H7 (cell line): ENCODE measurements around the gene FBXO31. TPM values are rescaled to one million over a fixed set of nuclear protein-coding genes. Genes with fewer than 3 reads are reported as not detected.

Experiments used
- DNase-seq: peaks from one replicate; pipeline ENCODE4 v3.0.0; 2012
- H3K27me3 ChIP-seq: 2 replicates; pipeline ENCODE4 v1.6.0; 2011; ENCODE audit warnings: mild to moderate bottlenecking, low read length; ENCODE audit not compliant: control insufficient read depth, insufficient read depth
- H3K36me3 ChIP-seq: replicated peaks from 2 replicates; pipeline ENCODE4 v1.5.1; 2011; ENCODE audit warnings: low read length; ENCODE audit not compliant: control insufficient read depth, insufficient read depth
- H3K4me3 ChIP-seq: 2 replicates; pipeline ENCODE4 v1.5.1; 2011; ENCODE audit warnings: low read depth, mild to moderate bottlenecking, control low read depth, low read length, moderate library complexity; ENCODE audit not compliant: insufficient read depth
- total RNA-seq: library from RNA; depleted of rRNA; stranded (reverse); fragments of >200 nt; shearing (Covaris generic); gene quantifications from 2 replicates; pipeline ENCODE4 v1.2.3, GENCODE V29; 2014; rRNA removed

FBXO31 gene
- 24.4 and 27.6 TPM in 2 replicates for total RNA-seq

DNA sequence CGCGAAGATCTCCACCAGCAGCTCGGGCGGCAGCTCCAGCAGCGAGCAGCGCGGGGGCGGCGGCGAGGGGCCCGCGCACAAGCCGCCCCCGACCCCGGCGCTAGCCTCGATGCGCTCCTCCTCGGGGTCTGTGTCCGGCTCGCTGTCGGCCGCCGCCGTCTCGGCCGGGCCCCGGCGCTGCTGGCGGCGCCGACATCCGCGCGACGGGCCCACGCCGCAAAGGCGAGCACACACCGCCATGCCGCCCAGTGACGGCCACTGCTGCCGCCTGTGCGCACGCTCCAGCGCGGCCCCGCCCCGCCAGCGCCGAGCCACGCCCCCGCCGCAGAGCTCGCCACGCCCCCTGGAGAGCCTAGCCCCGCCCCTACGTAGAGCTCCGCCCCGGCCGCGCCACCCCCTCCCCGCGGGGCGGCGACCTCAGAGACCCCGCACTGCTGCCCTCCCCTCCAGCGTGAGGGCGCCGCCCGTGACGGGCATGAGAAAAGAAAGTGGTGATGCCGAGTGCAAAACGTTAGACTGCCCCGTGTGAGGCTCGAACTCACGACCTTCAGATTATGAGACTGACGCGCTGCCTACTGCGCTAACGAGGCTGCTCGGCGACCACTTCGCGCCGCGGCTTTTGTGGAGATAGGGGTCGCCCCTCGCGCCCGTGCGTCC lies at the start of gene FBXO31:
FBXO31 (minus strand) TSS at position 272 of the 657 bp plus-strand sequence; CDS start at position 240, 32 bp downstream.
- DNase-seq = peak; percentile 98
- no peaks in the 10 kb centered on the region for H3K27me3 ChIP-seq

GRCh38 chr16:87432330-87432915 lies 48.8 kb upstream of the FBXO31 start:
- Histone ChIP-seq H3K27me3 (no peaks in the 10 kb centered on the region), H3K36me3 (no peaks in the 10 kb centered on the region; the same call in 1 of the 2 replicates), H3K4me3 (no peak overlapping the region)

More for the DNA sequence above, at the start of gene FBXO31:
- Histone ChIP-seq H3K36me3 (no peaks in the 10 kb centered on the region), H3K4me3 (peak within 1 kb of the TSS; percentile 78)

DNA sequence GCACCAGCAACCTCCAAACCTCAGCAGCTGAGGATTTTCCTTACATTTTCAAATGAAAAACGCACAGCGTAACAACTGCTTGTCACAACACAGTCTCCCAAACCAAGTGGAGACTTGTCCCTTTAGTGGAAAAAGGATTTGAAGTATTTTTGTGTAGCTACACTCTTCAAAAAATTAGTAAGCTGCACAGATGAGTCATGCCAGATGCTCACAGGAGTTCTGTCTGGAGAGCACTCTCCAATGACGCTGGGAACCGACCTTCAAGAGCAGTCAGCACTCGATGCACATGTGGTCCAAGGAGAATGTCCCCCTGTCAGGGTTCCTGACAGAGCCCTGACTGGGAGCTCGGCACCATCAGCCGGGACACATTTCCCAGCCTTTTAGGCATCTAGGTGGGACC lies 48.4 kb upstream of the FBXO31 start:
- Histone ChIP-seq H3K4me3 (no peak overlapping the region), H3K27me3 (no peaks in the 10 kb centered on the region), H3K36me3 (no peaks in the 10 kb centered on the region; the same call in 1 of the 2 replicates)
- no peak for DNase-seq

More at GRCh38 chr16:87432330-87432915, 48.8 kb upstream of the FBXO31 start:
- no peak for DNase-seq

- Histone ChIP-seq H3K36me3 (peaks cover 8% of the 10 kb centered on the region), H3K27me3 (no peaks in the 10 kb centered on the region), H3K4me3 (no peak overlapping the region)
- peak; percentile 75 for DNase-seq
Measured at GRCh38 chr16:87426423-87427215, 43.0 kb upstream of the FBXO31 start.

- Histone ChIP-seq H3K4me3 (no peak overlapping the region), H3K27me3 (no peaks in the 10 kb centered on the region), H3K36me3 (peaks cover 8% of the 10 kb centered on the region)
- no peak for DNase-seq
Measured at GRCh38 chr16:87425941-87426340, 42.4 kb upstream of the FBXO31 start.

DNA sequence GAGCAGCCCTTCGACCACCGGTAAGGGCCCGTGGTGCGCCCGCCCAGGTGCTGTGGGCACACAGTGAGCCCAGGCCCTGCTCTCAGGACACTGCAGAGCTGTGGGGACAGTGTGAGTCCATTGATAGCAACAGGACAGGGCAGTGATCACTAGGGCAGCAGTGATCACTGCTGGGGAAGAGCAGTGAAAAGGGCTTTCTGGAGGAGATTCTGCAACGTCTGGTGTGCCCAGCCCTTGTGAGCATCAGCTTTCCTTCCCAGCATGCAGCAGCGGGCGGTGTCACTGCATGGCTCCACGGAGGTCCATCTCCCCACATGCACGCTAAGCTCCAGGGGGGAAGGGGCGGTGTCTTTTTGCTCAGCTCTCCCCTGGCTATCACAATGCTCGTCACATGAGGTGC lies 40.7 kb upstream of the FBXO31 start:
- H3K36me3 ChIP-seq = peaks cover 12% of the 10 kb centered on the region
- no peak for DNase-seq

GRCh38 chr16:87423429-87423828 lies 39.9 kb upstream of the FBXO31 start:
- Histone ChIP-seq H3K36me3 (peaks cover 12% of the 10 kb centered on the region), H3K4me3 (no peak overlapping the region), H3K27me3 (no peaks in the 10 kb centered on the region)
- DNase-seq = no peak

More for the DNA sequence above, 40.7 kb upstream of the FBXO31 start:
- H3K27me3 ChIP-seq = no peaks in the 10 kb centered on the region
- H3K4me3 ChIP-seq = no peak overlapping the region

GRCh38 chr16:87422106-87422505 lies 38.5 kb upstream of the FBXO31 start:
- DNase-seq = no peak
- no peaks in the 10 kb centered on the region for H3K27me3 ChIP-seq
- no peak overlapping the region for H3K4me3 ChIP-seq
- H3K36me3 ChIP-seq = peaks cover 14% of the 10 kb centered on the region

- Histone ChIP-seq H3K4me3 (no peak overlapping the region), H3K27me3 (no peaks in the 10 kb centered on the region), H3K36me3 (peaks cover 15% of the 10 kb centered on the region)
- DNase-seq = no peak
Measured at GRCh38 chr16:87421003-87421912, 37.7 kb upstream of the FBXO31 start.

DNA sequence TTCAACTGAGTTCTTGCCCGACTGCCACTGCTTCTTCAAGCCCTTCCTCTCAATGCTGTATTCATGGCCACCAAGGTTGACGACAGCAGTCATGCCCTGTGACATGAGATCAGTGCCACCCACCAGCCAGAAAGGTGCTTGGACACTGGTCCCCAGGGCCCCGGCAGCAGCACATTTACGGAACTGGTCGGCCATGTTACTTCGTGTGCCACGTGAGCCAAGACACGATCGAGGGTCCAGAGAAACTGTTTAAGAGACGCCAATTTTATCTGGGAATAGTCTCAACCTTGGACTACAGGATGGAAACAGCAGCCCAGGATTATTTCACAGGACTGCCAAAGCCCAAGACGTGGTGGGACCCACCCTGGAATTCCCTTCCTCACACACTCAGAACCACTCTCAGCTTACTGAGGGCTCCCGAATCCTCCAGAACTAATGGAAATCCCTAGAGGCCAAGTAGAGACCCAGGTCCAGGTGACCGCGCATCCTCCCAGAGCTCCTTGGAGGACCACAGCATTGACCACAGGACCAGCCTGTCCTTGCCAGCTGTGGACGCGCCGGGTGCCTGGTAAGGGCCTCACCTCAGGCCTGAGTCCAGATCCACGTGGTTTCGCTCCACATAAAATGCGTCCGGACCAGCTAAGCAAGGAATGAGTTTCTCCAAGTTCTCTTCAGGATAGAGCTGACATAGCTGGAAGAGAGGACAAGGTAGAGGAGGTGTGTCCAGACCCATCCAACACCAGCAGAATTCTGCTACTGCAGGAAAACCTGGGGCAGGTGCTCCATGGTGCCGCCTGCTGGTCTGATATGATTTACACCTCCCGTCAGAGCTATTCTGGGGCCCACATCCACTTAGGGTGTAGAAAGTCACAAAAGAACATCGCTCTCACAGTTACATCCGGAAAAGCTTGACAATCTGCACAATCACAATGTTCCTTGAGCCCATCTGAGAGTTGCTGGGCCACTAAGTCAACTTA lies 36.7 kb upstream of the FBXO31 start:
- H3K36me3 ChIP-seq = peaks cover 15% of the 10 kb centered on the region
- no peaks in the 10 kb centered on the region for H3K27me3 ChIP-seq
- peak; percentile 69 for DNase-seq
- H3K4me3 ChIP-seq = no peak overlapping the region

DNA sequence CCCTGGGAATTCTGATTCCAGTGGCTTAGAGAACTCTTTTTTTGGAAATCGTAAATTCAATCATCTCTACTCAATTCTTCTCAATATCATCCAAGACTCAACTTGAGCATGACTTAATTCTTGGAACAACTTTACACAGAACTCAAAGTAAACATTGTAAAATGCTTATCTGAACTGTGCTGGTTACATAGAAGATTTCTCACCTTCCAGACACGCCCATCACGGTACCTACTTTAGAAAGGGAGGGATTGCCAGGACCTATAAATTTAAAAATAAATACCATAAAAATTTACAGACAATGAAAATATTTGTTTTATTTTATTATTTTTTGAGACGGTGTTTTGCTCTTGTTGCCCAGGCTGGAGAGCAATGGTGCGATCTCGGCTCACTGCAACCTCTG lies 35.1 kb upstream of the FBXO31 start:
- H3K36me3 ChIP-seq = peaks cover 10% of the 10 kb centered on the region
- no peak for DNase-seq
- H3K4me3 ChIP-seq = no peak overlapping the region
- no peaks in the 10 kb centered on the region for H3K27me3 ChIP-seq

DNA sequence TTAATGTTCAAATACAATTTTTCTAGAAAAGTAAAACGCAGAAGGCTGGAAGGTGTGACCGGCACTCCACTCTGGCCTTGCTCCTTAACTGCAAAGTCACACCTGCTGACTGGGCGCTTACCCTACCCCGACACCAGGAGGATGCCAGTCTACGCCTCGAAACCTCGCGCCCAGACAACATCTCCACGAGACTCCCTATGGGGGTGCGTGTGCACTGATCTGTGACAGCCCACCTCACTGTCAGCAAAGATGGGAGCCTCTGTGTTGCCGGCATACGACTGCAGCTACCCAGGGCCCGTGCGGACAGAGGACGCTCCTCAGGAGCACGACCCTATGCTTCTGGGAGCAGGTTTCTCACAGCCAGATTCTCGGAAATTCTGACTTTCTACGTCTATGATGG lies 34.6 kb upstream of the FBXO31 start:
- H3K4me3 ChIP-seq = no peak overlapping the region
- no peaks in the 10 kb centered on the region for H3K27me3 ChIP-seq
- peaks cover 10% of the 10 kb centered on the region for H3K36me3 ChIP-seq
- DNase-seq = no peak

- Histone ChIP-seq H3K36me3 (peaks cover 10% of the 10 kb centered on the region), H3K4me3 (no peak overlapping the region)
Measured at GRCh38 chr16:87417528-87417910, 33.9 kb upstream of the FBXO31 start.

More at GRCh38 chr16:87417528-87417910, 33.9 kb upstream of the FBXO31 start:
- no peak for DNase-seq
- H3K27me3 ChIP-seq = no peaks in the 10 kb centered on the region
